Coronary artery (tissue), 2 donors: ENCODE data around the gene C3orf52.

ENCODE experiments used
- DNase-seq: peaks from one replicate; pipeline ENCODE4 v3.0.0-alpha.2; 2017; ENCODE audit warnings: low spot score
- H3K27ac ChIP-seq, 2 donors: fragments of 200-600 bp; sonication (generic); one replicate each; pipeline ENCODE4 v1.5.1; 2016 to 2019
- H3K4me3 ChIP-seq: fragments of 200-600 bp; sonication (generic); 2 replicates; pipeline ENCODE4 v1.5.1; 2016; ENCODE audit warnings: mild to moderate bottlenecking, moderate library complexity
- CTCF ChIP-seq: fragments of 200-600 bp; sonication (generic); IDR thresholded peaks from one replicate; pipeline ENCODE4 v1.5.1; 2019; ENCODE audit warnings: antibody characterized with exemption

Gene C3orf52

GRCh38 chr3:112132088-112132487 lies 45.9 kb downstream of the C3orf52 start:
- no peak overlapping the region for H3K27ac ChIP-seq
- H3K4me3 ChIP-seq: no peak overlapping the region
- TF ChIP-seq CTCF: no peak
- no peak for DNase-seq

GRCh38 chr3:112132554-112132953 lies 46.4 kb downstream of the C3orf52 start:
- no peak overlapping the region for H3K27ac ChIP-seq
- DNase-seq: no peak
- no peak for TF ChIP-seq CTCF
- H3K4me3 ChIP-seq: no peak overlapping the region

GRCh38 chr3:112132975-112133448 lies 46.8 kb downstream of the C3orf52 start, which contains the start of gene GCSAM:
GCSAM (minus strand) TSS chr3:112133248; CDS start chr3:112133120, 128 bp downstream.
- TF ChIP-seq CTCF: no peak
- Histone ChIP-seq H3K4me3 (no peak within 1 kb of the TSS), H3K27ac (no peak within 1 kb of the TSS)
- DNase-seq: no peak

GRCh38 chr3:112133626-112134334 lies 47.6 kb downstream of the C3orf52 start:
- H3K4me3 ChIP-seq: no peak overlapping the region
- no peak for TF ChIP-seq CTCF
- DNase-seq: no peak
- no peak overlapping the region for H3K27ac ChIP-seq

GRCh38 chr3:112134335-112135124 lies 48.3 kb downstream of the C3orf52 start:
- DNase-seq: no peak
- no peak overlapping the region for H3K27ac ChIP-seq
- no peak overlapping the region for H3K4me3 ChIP-seq
- TF ChIP-seq CTCF: no peak

- H3K4me3 ChIP-seq: no peak overlapping the region
- DNase-seq: no peak
- H3K27ac ChIP-seq: no peak overlapping the region
- TF ChIP-seq CTCF: no peak
Measured at GRCh38 chr3:112136046-112136445, 49.9 kb downstream of the C3orf52 start.
